ENCODE data around the gene AMBN.

DNA sequence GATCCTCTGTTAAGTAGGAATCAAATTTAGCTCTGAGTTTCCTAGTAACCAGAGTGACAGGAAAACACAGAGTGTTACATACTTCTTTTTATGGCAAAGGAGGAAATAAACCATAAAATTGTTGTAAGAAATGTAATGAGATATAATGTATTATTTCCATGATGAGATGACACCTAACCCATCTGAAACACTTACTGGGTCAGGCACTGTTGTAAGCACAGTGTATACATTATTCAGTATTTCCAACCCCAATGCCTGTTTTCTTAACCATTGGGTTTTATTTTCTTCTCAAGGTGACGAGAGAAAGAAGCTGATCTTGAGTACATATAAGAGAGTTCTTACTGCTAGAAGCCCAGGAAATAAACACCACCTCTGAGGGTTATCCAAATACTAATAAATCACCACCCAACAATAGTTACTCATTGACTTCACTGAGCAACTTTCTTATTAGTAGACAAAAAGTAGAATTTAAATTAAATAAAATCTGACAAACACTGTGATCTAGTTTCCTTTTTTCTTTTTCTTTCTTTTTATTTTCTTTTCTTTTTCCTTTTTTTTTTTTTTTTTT, 32.3 kb downstream of the AMBN start:
- TF ChIP-seq CTCF (IDR thresholded peaks at IDR 0.05; ENCODE audit: extremely low read depth in 1 of 2, insufficient read depth in 1 of 2, low read depth in 1 of 2, low read length in 2 of 2) (no peak), POLR2A (IDR thresholded peaks at IDR 0.05; ENCODE audit: low read depth, low read length) (no peak), POLR2AphosphoS5 (IDR thresholded peaks at IDR 0.05; ENCODE audit: insufficient read depth, low read depth, low read length) (no peak), JUN (IDR thresholded peaks at IDR 0.05; ENCODE audit: borderline replicate concordance, insufficient read depth, insufficient read length, low read depth) (no peak)
- TF ChIP-seq, protein P1, sequence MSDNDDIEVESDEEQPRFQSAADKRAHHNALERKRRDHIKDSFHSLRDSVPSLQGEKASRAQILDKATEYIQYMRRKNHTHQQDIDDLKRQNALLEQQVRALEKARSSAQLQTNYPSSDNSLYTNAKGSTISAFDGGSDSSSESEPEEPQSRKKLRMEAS (IDR thresholded peaks at IDR 0.05; ENCODE audit: insufficient read depth, insufficient read length): no peak
